Heart right ventricle (tissue), 16 donors: ENCODE data around the gene ZFYVE27. TPM values are rescaled to one million over a fixed set of nuclear protein-coding genes. Genes with fewer than 3 reads are reported as not detected.
A peak's percentile ranks its signal among the peaks of the same experiment; 100 is the strongest.

ENCODE experiments used
- ATAC-seq, 8 donors: fragments of 200-7000 bp; cut with Tn5 transposase; one replicate each; pipeline ENCODE4 v1.9.1; 2020; ENCODE audit warnings: mild to moderate bottlenecking in 8 of 8, moderate library complexity in 8 of 8, moderate number of reproducible peaks in 1 of 8
- DNase-seq, 2 donors: peaks; one replicate each; pipeline ENCODE4 v3.0.0-alpha.2; 2020
- H3K27ac ChIP-seq, 10 donors: fragments of 200-600 bp; sonication (generic) in 2 of 10; one replicate each; pipeline versions ENCODE4 v1.5.0 to v1.8.0; 2020 to 2022; ENCODE audit warnings: mild to moderate bottlenecking in 3 of 10
- H3K27me3 ChIP-seq, 7 donors: fragments of 200-600 bp; one replicate each; pipeline ENCODE4 v1.8.0; 2021 to 2022; ENCODE audit warnings: mild to moderate bottlenecking in 2 of 7
- H3K36me3 ChIP-seq, 9 donors: fragments of 200-600 bp; sonication (generic) in 1 of 9; one replicate each; pipeline versions ENCODE4 v1.5.0 to v1.8.0; 2020 to 2022; ENCODE audit warnings: mild to moderate bottlenecking in 2 of 9
- H3K4me1 ChIP-seq, 9 donors: fragments of 200-600 bp; sonication (generic) in 1 of 9; one replicate each; pipeline versions ENCODE4 v1.5.0 to v1.8.0; 2020 to 2022; ENCODE audit warnings: mild to moderate bottlenecking in 4 of 9
- H3K4me3 ChIP-seq, 10 donors: fragments of 200-600 bp; sonication (generic) in 2 of 10; one replicate each; pipeline versions ENCODE4 v1.5.0 to v1.8.0; 2020 to 2022; ENCODE audit warnings: mild to moderate bottlenecking in 7 of 10, moderate library complexity in 2 of 10
- H3K9me3 ChIP-seq, 11 donors: fragments of 200-600 bp in 10 of 11; sonication (generic) in 2 of 11; one replicate each; pipeline versions ENCODE4 v1.5.0 to v1.8.0; 2013 to 2022; ENCODE audit warnings: mild to moderate bottlenecking in 2 of 11, control low read depth in 1 of 11, moderate library complexity in 1 of 11
- CTCF ChIP-seq, 9 donors: fragments of 200-600 bp; sonication (generic) in 2 of 9; IDR thresholded peaks; one replicate each; pipeline versions ENCODE4 v1.5.0 to v1.8.0; 2021 to 2022; ENCODE audit warnings: antibody characterized with exemption in 9 of 9, mild to moderate bottlenecking in 5 of 9, moderate library complexity in 1 of 9
- WGBS, 2 donors: extraction: QIAGEN DNeasy Blood & Tissue Kit; methylation state at CpG; one replicate each; pipeline ENCODE4 v1.1.7; 2013; ENCODE audit warnings: inconsistent platforms in 1 of 2; 5-methylcytosine and 5-hydroxymethylcytosine counted together
- intact Hi-C, 10 donors: fragments of 100-400 bp; cut with DNase I; formaldehyde crosslinking; loops; one replicate each; pipeline versions ENCODE4 v1.11.1 to v1.14.2; 2022
- polyA plus RNA-seq, 2 donors: library from polyadenylated mRNA; stranded (reverse); fragments of 200-250 nt; gene quantifications; one replicate each; pipeline ENCODE4 v1.2.3, GENCODE V29; 2013
- total RNA-seq, 10 donors: library from RNA; stranded (reverse); fragmentation: NEBNext Ultra II Directional in 3 of 10; extraction: Animal tissue kit (Norgen Biotek cat#: 25700) in 3 of 10; gene quantifications; one replicate each; pipeline versions ENCODE4 v1.2.1 to v1.2.4, GENCODE V29; 2021 to 2023
- donor health status: Arrhythmogenic right ventricular cardiomyopathy.
- donor health status: ischemic (EF 13 %, LVEDD 7.1; RV severe dilation, severe dysfunction).
- donor health status: healthy with polysubstance abuse.
- donor health status: DM: no; HTN: yes; CAD: no.
- donor health status: DM: no; HTN: no; CAD: no.
- donor health status: ischemic (EF 25% LVEDD 6.9; RV normal size, moderate dysfunction).
- donor health status: ischemic (EF 25% LVEDD 5.7; RV mildly dilated, moderate dysfunction).
- donor health status: healthy.
- donor health status: DM: yes; HTN: yes; CAD: no.
- donor health status: Ischemic cardiomyopathy.
- donor health status: ischemic (EF 35%, LVEDD 5.7; RV mildly dilated, moderate dysfunction).
- donor health status: nonischemic (EF 11% LVEDD 7.7; RV severe dilation, severe dysfunction).
- donor health status: DM: yes; HTN: yes; CAD: no.
- donor health status: PGD.
- donor health status: ischemic (EF 29% LVEDD 5.4; RV normal size, mild dysfunction).
- donor health status: nonischemic (EF 23%, LVEDD 6.1; RV moderate dilation, normal function).

The ZFYVE27 gene
- total and polyA plus RNA-seq, 12 donors, result 7.5 to 17.6 (median 11.8) TPM

- peaks cover 4 to 11% (median 9%) of the 10 kb centered on the region in 9 donors for H3K4me1 ChIP-seq
- H3K27ac ChIP-seq, result no peak overlapping the region
- DNase-seq (no peak), ATAC-seq (no peak)
- TF ChIP-seq CTCF (IDR thresholded peaks at IDR 0.05), result no peak
- H3K4me3 ChIP-seq, result no peak overlapping the region
- intact Hi-C loops, result loop anchor here in 7 of 10 donors (5.0 to 10.0 kb wide), 5 partner anchors 75 to 255 kb away; no protein-coding TSS in a partner anchor
- 71 to 73% methylated on average over 6 of the region's 6 CpGs for whole genome bisulfite sequencing, 2 donors
- no peaks in the 10 kb centered on the region for H3K9me3 ChIP-seq
- H3K36me3 ChIP-seq, result no peaks in the 10 kb centered on the region
- peaks cover 0 to 19% (median 8%) of the 10 kb centered on the region in 7 donors for H3K27me3 ChIP-seq
These were observed 53.0 kb downstream of the ZFYVE27 start for GRCh38 chr10:97789770-97790397.

GRCh38 chr10:97791824-97792721, 55.1 kb downstream of the ZFYVE27 start:
- intact Hi-C loops, result loop anchor here in 9 of 10 donors (1.0 to 10.0 kb wide), 6 partner anchors 73 to 253 kb away; no protein-coding TSS in a partner anchor
- Histone ChIP-seq H3K27ac (no peak overlapping the region), H3K4me3 (no peak overlapping the region), H3K9me3 (no peaks in the 10 kb centered on the region), H3K27me3 (peaks cover 0 to 22% (median 9%) of the 10 kb centered on the region in 7 donors), H3K36me3 (no peaks in the 10 kb centered on the region), H3K4me1 (peaks cover 4 to 17% (median 10%) of the 10 kb centered on the region in 9 donors)
- ATAC-seq (peak; percentile 26 to 70 (median 60)), DNase-seq (peak; percentile 60 to 63)
- 27 to 29% methylated on average over 13 of the region's 13 CpGs for WGBS, 2 donors
- peak; percentile 74 to 93 (median 88) for TF ChIP-seq CTCF (IDR thresholded peaks at IDR 0.05)

GRCh38 chr10:97795886-97796285, 59.0 kb downstream of the ZFYVE27 start:
- WGBS, 2 donors, result 58 to 59% methylated on average over 4 of the region's 4 CpGs
- Histone ChIP-seq H3K9me3 (peaks cover 0 to 17% (median 5%) of the 10 kb centered on the region in 11 donors), H3K27me3 (peaks cover 0 to 31% (median 11%) of the 10 kb centered on the region in 7 donors), H3K27ac (peak overlapping the region in 1 of 10 donors; percentile 10), H3K36me3 (no peaks in the 10 kb centered on the region), H3K4me3 (no peak overlapping the region), H3K4me1 (peaks cover 0 to 9% (median 0%) of the 10 kb centered on the region in 9 donors)
- intact Hi-C loops, result loop anchor here in 3 of 10 donors (10.0 kb wide), 2 partner anchors 69 to 249 kb away; no protein-coding TSS in a partner anchor
- no peak for TF ChIP-seq CTCF (IDR thresholded peaks at IDR 0.05)
- ATAC-seq, result no peak
- no peak for DNase-seq

- Histone ChIP-seq H3K9me3 (peaks cover 0 to 17% (median 5%) of the 10 kb centered on the region in 11 donors), H3K27ac (peak overlapping the region in 1 of 10 donors; percentile 10), H3K27me3 (peaks cover 0 to 29% (median 12%) of the 10 kb centered on the region in 7 donors), H3K4me1 (peaks cover 0 to 9% (median 0%) of the 10 kb centered on the region in 9 donors), H3K4me3 (no peak overlapping the region), H3K36me3 (no peaks in the 10 kb centered on the region)
- DNase-seq (no peak), ATAC-seq (no peak)
- intact Hi-C loops, result loop anchor here in 3 of 10 donors (10.0 kb wide), 2 partner anchors 68 to 248 kb away; no protein-coding TSS in a partner anchor
- TF ChIP-seq CTCF (IDR thresholded peaks at IDR 0.05), result no peak
- WGBS, 2 donors, result 22 to 33% methylated on average over 3 of the region's 3 CpGs
These were observed 59.7 kb downstream of the ZFYVE27 start for GRCh38 chr10:97796651-97797050.
